ENCODE measurements around the gene CHST3. TPM values are rescaled to one million over a fixed set of nuclear protein-coding genes. Genes with fewer than 3 reads are reported as not detected.

Gene CHST3
- polyA plus RNA-seq, 1 donor from 2014 or later, result 4.1 TPM

DNA sequence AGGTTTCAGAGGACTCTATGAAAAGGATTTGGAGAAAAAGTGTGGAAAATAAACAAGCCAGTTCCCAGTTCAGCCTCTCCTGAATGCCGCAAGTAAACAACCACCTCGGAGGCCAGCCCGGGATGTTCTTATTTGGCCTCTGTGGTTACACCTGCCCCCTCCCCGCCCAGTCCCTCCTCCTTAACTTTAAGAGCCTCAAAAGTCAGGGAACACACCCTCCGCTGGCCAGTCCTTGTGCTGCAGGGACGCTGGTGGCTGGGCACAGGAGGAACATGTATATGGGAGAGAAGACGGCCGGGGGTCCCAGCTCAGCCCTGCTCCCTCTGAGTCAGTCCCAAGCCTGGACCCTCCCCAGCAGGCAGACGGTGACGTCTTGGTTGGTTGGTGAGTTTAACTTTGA is 6.1 kb downstream of the CHST3 start:
- Histone ChIP-seq H3K4me3 (ENCODE audit: low read length) (no peak overlapping the region), H3K27ac (ENCODE audit: low read length) (no peak overlapping the region), H3K27me3 (ENCODE audit: insufficient read depth, low read depth, low read length) (peaks cover 4% of the 10 kb centered on the region), H2AFZ (ENCODE audit: low read depth, low read length) (no peak overlapping the region), H3K9me3 (ENCODE audit: low read length) (no peaks in the 10 kb centered on the region), H3K9me2 (ENCODE audit: insufficient read depth, low read length) (no peaks in the 10 kb centered on the region), H3K9ac (ENCODE audit: low read length) (no peak overlapping the region), H3F3A (ENCODE audit: insufficient read depth, low read length, poor library complexity, severe bottlenecking) (no peaks in the 10 kb centered on the region), H3K79me2 (replicated peaks; ENCODE audit: insufficient read depth, low read length) (peaks cover 8% of the 10 kb centered on the region), H3K36me3 (ENCODE audit: insufficient read depth, low read length) (no peaks in the 10 kb centered on the region), H3K4me2 (ENCODE audit: low read length) (no peak overlapping the region), H4K20me1 (ENCODE audit: insufficient read depth) (no peaks in the 10 kb centered on the region)
- TF ChIP-seq, protein P1, sequence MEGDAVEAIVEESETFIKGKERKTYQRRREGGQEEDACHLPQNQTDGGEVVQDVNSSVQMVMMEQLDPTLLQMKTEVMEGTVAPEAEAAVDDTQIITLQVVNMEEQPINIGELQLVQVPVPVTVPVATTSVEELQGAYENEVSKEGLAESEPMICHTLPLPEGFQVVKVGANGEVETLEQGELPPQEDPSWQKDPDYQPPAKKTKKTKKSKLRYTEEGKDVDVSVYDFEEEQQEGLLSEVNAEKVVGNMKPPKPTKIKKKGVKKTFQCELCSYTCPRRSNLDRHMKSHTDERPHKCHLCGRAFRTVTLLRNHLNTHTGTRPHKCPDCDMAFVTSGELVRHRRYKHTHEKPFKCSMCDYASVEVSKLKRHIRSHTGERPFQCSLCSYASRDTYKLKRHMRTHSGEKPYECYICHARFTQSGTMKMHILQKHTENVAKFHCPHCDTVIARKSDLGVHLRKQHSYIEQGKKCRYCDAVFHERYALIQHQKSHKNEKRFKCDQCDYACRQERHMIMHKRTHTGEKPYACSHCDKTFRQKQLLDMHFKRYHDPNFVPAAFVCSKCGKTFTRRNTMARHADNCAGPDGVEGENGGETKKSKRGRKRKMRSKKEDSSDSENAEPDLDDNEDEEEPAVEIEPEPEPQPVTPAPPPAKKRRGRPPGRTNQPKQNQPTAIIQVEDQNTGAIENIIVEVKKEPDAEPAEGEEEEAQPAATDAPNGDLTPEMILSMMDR (IDR thresholded peaks at IDR 0.05; ENCODE audit: poor library complexity, severe bottlenecking), result no peak
- TF ChIP-seq POLR2AphosphoS5 (IDR thresholded peaks at IDR 0.05), result no peak
- no peak for TF ChIP-seq RAD21 (conservative IDR thresholded peaks at IDR 0.05)
- TF ChIP-seq, protein P2, sequence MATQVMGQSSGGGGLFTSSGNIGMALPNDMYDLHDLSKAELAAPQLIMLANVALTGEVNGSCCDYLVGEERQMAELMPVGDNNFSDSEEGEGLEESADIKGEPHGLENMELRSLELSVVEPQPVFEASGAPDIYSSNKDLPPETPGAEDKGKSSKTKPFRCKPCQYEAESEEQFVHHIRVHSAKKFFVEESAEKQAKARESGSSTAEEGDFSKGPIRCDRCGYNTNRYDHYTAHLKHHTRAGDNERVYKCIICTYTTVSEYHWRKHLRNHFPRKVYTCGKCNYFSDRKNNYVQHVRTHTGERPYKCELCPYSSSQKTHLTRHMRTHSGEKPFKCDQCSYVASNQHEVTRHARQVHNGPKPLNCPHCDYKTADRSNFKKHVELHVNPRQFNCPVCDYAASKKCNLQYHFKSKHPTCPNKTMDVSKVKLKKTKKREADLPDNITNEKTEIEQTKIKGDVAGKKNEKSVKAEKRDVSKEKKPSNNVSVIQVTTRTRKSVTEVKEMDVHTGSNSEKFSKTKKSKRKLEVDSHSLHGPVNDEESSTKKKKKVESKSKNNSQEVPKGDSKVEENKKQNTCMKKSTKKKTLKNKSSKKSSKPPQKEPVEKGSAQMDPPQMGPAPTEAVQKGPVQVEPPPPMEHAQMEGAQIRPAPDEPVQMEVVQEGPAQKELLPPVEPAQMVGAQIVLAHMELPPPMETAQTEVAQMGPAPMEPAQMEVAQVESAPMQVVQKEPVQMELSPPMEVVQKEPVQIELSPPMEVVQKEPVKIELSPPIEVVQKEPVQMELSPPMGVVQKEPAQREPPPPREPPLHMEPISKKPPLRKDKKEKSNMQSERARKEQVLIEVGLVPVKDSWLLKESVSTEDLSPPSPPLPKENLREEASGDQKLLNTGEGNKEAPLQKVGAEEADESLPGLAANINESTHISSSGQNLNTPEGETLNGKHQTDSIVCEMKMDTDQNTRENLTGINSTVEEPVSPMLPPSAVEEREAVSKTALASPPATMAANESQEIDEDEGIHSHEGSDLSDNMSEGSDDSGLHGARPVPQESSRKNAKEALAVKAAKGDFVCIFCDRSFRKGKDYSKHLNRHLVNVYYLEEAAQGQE (IDR thresholded peaks at IDR 0.05; ENCODE audit: borderline replicate concordance), result no peak
- TF ChIP-seq SMC3 (conservative IDR thresholded peaks at IDR 0.05; ENCODE audit: poor library complexity), result no peak
- no peak for TF ChIP-seq EZH2 (IDR thresholded peaks at IDR 0.05; ENCODE audit: borderline replicate concordance, insufficient read depth, low read length, poor library complexity, severe bottlenecking)
- TF ChIP-seq EP300 (conservative IDR thresholded peaks at IDR 0.05; ENCODE audit: poor library complexity, severe bottlenecking), result no peak
- TF ChIP-seq MXI1 (conservative IDR thresholded peaks at IDR 0.05; ENCODE audit: poor library complexity, severe bottlenecking), result no peak
- no peak for TF ChIP-seq TAF1 (IDR thresholded peaks at IDR 0.05; ENCODE audit: low read depth)

DNA sequence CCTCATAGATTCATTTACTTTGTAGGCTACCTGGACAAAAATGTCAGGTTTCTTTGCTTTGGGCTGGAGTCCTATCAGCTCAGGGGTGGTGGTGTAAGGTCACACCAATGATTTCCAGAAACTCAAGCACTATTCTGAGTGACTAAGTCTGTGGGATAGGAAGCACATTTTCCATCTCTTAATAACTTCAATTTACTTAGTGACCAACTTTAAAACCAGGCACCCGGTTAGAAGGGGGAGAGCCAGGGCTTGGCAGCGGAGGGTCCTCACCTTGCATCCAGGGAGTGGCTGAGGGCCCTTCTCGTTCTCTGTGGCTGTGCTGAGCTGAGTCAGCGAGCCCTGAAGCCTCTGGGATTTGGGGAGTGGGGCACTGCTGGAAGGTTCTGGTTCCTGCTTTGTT is 6.7 kb downstream of the CHST3 start:
- H3K36me3 ChIP-seq (ENCODE audit: insufficient read depth, low read length), result no peaks in the 10 kb centered on the region
- no peaks in the 10 kb centered on the region for H3K9me2 ChIP-seq (ENCODE audit: insufficient read depth, low read length)
- H4K20me1 ChIP-seq (ENCODE audit: insufficient read depth), result no peaks in the 10 kb centered on the region
- H3K27me3 ChIP-seq (ENCODE audit: insufficient read depth, low read depth, low read length), result no peaks in the 10 kb centered on the region
- no peaks in the 10 kb centered on the region for H3K9me3 ChIP-seq (ENCODE audit: low read length)
- H3F3A ChIP-seq (ENCODE audit: insufficient read depth, low read length, poor library complexity, severe bottlenecking), result no peaks in the 10 kb centered on the region
- TF ChIP-seq EZH2 (IDR thresholded peaks at IDR 0.05; ENCODE audit: borderline replicate concordance, insufficient read depth, low read length, poor library complexity, severe bottlenecking) (no peak), EP300 (conservative IDR thresholded peaks at IDR 0.05; ENCODE audit: poor library complexity, severe bottlenecking) (no peak), MXI1 (conservative IDR thresholded peaks at IDR 0.05; ENCODE audit: poor library complexity, severe bottlenecking) (no peak), POLR2AphosphoS5 (IDR thresholded peaks at IDR 0.05) (no peak), TAF1 (IDR thresholded peaks at IDR 0.05; ENCODE audit: low read depth) (no peak), RAD21 (conservative IDR thresholded peaks at IDR 0.05) (no peak), SMC3 (conservative IDR thresholded peaks at IDR 0.05; ENCODE audit: poor library complexity) (no peak)
- TF ChIP-seq, protein P2 (IDR thresholded peaks at IDR 0.05; ENCODE audit: borderline replicate concordance), result no peak
- TF ChIP-seq, protein P1 (IDR thresholded peaks at IDR 0.05; ENCODE audit: poor library complexity, severe bottlenecking), result no peak
- no peak overlapping the region for H2AFZ ChIP-seq (ENCODE audit: low read depth, low read length)
- H3K27ac ChIP-seq (ENCODE audit: low read length), result no peak overlapping the region
- H3K4me2 ChIP-seq (ENCODE audit: low read length), result no peak overlapping the region
- H3K9ac ChIP-seq (ENCODE audit: low read length), result no peak overlapping the region
- H3K4me3 ChIP-seq (ENCODE audit: low read length), result no peak overlapping the region
- H3K79me2 ChIP-seq (replicated peaks; ENCODE audit: insufficient read depth, low read length), result peaks cover 6% of the 10 kb centered on the region
